HG03103 (cell line): ENCODE measurements around the gene TTC32.
A peak's percentile ranks its signal among the peaks of the same experiment; 100 is the strongest.
"Not testable (repeated sequence)": the region's sequence is repeated elsewhere in the genome, so short reads cannot be mapped to it uniquely, and the experiment has no call there.

Source experiments
- ATAC-seq: cut with Tn5 transposase; IDR thresholded peaks from one replicate; pipeline ENCODE4 v1.9.1; 2021; ENCODE audit warnings: low read depth; ENCODE audit not compliant: unreplicated experiment

Gene TTC32

DNA sequence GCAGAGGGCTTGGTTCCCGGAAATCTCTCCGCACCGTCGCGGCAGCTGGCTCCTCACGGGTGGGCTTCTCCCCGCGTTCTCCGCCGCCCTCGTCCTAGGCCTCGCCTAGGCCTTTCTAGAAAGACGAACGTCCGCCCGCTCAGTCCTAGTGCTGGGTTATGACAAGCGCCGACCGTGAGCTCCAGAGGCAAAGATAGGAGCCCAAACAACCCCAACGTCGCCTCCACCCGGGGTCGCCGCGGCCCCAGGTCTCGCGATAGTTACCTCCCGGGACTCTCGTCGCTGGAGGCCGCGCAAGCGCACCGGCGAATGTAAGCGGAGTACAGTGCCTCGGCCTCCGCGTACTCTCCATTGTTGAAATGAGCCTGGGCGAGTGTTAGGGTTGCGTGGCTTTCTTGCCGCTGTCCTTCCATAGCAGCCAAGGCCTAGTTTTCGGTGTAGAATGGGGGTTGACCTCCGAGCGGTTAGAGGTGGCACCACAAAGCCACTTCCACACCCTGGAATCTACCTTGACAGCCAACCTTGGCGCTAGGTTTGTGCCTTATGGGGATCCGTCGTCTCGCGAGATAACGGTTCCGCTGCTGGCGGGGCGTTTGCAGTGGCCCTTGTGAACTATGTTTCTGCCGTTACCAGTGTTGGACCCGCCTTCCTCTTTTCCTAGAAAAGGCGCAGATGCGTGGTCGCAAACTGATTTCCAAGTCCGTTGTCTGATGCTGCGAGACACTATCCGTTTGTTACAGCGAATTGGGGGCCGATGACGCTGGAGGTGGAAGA lies at the start of gene TTC32:
TTC32 (minus strand) TSS at position 542 of the 774 bp plus-strand sequence; CDS start at position 413, 129 bp downstream.
- peak; percentile 75 for ATAC-seq

DNA sequence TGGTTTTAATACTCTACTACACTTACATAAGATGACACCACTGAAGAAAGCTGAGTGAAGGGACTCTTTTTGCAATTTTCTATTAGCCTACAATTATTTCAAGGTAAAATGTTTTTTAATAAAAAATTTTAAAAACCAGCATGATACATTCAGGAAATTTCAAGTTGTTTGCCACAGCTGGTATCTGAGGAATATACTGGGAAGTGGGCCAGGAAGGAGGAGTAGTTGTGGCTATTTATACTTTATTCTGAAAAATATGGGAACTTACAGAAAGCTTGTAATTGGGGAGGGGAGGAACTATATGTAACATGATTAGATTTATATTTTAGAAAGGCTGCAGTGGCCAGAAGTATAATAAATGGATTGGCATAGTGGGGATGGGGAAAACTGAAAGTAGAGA lies 47.3 kb upstream of the TTC32 start:
- no peak for ATAC-seq

DNA sequence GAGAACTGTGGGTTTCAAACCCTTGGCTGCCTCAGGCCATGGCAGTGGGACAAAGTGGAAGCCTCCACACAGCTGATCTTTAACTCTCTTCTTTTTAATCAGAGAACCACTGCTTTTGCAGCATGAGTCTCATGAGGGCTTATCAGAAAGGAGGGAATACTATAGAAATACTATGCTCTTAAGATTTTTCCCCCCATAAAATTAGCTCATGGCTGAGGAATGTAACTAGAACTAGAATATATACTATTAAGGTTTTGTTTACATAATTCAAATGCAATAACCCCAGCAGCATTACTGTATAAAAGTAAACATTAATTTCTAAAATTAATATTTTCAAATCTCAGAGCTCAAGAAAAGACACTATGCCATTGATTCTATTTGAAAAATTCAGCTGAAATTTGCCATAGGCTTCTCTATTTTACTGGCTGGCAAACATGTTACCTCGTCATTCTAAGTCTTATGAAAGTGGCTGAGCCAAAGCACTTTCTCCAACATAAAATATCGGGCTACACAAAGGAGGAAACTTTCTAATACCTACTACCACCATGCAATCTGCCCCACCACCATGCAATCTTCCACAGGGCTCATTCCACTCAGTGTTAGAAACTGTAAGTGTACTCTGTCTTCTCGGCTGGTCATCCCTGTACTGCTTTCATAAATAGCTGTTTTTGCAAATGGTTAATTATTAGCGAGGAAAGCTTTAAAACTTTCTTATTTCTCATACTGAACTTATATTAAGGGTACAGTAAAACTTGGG lies 45.6 kb upstream of the TTC32 start:
- no peak for ATAC-seq

DNA sequence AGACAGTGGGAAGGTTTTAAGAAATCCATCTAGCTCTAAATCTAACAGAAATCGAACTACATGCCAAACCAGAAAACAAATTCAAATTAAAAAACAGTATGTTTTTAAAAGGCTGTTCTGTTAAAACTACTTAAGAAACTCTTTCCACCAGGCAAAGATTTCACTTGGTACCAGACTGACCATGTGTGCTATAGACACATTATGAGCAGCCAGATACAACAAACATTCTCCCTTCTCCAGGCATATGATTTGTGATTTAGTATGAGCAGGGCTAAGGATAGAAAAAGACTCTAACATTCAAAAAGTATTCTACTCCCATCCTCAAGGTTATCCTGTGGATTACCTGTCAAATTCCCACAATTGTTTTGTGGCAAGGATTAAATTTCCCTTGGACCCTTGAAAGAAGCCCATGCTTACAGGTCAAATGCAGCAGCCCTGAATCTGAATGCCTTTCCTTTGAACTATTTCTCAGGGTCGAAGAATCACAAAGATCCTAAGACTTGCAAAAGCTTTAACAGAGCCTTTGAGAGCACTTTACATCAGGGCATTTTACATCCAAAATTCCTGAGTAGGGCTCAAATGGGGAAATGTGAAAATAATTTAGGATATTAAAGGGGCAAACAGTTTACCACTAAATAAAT lies 42.5 kb upstream of the TTC32 start:
- ATAC-seq = no peak

DNA sequence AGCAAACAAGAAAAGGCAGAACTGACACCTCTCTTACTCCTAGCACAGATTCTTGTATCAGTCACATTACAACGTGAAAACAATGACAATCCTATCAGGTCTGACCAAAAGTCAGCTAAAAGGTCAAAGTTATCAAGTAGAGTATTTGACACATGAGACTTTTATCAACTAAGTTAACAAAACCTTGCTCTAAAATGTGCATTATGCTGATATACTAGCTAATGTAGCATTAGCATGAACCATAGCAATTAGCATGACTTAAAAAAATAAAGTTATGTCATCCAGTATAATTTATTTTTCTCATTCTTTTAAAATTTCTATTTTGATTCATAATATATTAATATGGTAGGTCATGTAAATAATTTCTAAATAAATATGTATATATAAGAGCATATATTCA lies 41.4 kb upstream of the TTC32 start:
- ATAC-seq = no peak

DNA sequence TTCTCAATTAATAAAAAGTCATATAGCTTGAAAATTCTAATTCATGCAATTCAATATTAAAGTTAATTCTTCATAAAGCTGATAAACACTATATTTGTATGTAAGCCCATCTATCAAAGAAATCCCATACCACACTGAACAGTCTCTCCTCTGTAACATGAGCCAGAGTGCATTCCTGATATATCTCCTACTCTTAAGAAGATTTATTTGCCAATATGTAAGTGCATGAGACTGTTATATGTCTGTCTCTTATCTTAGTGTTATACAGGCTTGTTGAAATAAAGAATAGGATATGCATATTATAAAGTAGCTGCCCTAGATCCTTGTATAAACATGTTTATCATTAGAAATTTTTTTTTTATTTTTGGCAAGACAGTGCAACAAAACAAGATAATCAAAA lies 40.4 kb upstream of the TTC32 start:
- ATAC-seq = no peak

DNA sequence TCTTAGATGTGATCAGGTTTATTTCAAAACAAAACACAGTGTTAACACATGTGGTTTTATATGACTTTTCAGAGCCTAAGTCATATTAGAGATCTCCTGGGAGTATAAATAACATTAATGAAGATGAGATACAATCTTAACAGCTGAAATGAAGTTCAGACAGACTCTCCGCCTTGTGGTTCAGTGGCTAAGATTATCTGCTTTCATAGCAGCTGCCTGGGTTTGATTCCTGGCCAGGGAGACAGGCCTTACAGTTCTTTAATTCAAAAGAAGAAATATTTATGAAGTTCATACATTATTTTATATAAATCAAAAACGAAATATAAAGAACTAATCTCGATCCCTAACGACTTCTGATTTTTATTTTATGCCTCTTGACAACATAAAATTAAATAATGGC lies 35.2 kb upstream of the TTC32 start:
- no peak for ATAC-seq

DNA sequence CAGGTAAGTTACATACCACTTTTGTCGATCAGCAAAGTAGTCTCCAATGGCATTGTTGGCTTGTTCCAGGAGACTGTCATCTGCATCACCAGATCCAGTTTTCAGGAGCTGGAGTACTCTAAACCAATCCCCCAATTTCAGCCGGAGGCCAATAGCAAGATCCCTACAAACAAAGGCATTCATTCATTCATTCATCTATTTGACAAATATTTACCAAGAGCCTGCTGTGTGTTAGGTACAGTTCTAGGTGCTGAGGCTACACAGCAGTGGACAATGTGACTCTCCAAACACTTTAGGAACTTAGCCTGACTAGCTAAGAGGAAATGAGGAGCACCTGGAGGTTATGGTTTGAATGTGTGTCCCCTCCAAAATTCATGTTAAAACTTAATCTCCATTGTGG lies 34.4 kb upstream of the TTC32 start:
- no peak for ATAC-seq

DNA sequence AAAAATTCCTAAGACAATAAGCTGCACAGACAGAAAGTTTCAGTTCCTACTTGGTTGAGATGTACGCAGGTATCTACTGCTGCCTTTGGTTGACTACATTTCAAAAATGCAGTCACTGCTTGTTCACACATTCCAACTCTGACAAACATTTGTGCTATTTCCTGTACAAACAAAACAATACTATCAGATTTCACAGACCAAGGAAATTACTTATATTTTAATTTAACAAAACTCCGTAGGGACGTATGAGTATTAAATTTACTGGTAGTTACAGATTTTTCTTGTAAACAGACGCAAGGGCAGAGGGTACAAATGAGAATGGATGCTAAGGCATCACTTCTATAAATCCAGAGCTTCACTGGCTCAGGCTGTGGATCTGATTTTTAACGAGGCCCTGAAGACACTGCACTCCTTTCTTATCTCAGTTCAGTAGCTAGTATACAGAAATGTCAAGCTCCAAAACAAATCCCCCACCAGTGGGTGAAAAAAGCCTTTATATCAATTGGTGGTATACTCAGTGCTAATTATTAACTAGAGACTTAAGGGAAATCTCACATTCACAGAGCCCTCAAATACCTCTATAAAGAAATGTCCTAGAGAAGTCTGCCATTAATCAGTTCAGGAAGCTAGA lies 31.7 kb upstream of the TTC32 start:
- ATAC-seq = peak; percentile 89

DNA sequence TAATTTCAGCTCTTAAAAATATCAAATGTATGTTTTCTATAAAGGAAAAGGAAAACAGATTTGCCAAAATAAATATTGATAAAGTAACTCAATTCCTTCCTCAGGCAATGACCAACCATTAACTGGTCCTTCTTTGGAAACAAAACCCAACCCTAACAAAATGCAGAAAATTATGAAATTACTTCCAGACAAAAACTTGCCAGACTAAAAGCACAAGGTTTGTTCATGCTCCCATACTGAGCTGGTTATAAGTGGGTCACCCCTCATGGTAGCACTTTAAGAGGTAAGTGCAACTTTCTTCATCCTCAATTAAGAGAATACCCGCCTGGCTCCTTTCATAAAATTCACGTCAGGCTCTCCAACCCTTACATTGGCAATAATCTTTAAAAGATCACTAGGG lies 31.1 kb upstream of the TTC32 start:
- peak; percentile 33 for ATAC-seq

DNA sequence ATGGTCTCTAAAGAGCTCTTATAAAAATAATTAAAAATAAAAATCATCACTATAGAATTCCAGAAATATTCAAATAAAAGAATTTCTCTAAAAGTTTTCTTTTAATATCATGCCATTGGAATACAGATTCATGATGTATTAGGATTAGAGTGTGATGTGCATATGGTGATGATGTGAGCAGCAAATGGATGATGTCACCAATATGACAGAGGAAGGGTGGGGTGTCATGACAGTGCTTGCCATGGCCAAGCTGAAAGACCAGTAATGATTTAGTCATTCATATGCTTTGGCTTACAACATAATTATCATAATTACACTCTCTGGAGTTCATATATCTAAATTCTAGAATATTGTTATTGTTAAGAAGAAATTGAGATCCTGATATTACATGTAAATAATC lies 27.4 kb upstream of the TTC32 start:
- ATAC-seq = no peak

DNA sequence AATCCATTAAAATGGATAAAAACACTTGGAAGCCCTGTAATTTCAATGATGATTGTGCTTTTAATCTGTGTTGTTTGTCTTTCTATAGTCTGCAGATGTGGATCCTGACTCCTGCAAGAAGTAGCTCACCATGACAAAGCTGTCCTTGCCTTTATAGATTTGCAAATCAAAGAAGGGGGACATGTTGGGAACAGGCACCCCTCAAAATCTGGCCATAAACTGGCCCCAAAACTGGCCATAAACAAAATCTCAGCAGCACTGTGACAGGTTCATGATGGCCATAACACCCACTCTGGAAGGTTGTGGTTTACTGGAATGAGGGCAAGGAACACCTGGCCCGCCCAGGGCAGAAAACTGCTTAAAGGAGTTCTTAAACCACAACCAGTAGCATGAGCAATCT lies 26.0 kb upstream of the TTC32 start:
- ATAC-seq = not testable (repeated sequence)

DNA sequence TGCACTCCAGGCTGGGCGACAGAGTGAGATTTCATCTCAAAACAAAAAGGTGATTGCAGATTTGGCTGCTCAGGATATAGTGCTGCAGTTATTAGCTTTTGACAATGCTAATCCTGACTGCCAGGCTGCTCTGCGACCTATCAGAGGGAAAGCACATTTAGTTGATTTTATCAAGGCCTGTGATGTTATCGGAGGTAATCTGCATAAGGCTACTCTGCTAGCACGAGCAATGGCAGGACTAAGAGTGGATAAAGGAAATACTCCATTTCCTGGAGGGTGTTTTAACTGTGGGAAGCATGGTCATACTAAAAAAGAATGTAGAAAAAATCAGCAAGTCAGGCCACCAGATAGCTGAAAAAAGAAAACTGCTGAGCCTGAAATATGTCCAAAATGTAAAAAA lies 22.7 kb upstream of the TTC32 start:
- not testable (repeated sequence) for ATAC-seq

DNA sequence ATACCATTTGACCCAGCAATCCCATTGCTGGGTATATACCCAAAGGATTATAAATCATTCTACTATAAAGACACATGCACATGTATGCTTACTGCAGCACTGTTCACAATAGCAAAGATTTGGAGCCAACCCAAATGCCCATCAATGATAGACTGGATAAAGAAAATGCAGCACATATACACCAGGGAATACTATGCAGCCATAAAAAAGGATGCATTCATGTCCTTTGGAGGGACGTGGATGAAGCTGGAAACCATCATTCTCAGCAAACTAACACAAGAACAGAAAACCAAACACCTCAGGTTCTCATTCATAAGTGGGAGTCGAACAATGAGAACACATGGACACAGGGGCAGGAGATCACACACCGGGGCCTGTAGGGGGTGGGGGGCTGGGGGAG lies 20.4 kb upstream of the TTC32 start:
- not testable (repeated sequence) for ATAC-seq

DNA sequence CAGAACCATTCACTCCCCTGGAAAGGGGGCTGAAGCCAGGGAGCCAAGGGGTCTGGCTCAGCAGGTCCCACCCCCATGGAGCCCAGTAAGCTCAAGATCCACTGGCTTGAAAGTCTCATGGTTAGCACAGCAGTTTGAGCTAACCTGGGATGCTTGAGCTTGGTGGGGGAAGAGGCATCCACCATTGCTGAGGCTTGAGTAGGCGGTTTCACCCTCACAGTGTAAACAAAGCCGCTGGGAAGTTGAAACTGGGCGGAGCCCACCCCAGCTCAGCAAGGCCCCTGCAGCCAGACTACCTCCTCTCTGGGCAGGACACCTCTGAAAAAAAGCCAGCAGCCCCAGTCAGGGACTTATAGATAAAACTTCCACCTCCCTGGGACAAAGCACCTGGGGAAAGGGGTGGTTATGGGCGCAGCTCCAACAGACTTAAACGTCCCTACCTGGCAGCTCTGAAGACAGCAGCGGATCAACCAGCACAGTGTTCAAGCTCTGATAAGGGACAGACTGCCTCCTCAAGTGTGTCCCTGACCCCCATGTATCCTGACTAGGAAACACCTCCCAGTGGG lies 14.7 kb upstream of the TTC32 start:
- no peak for ATAC-seq

DNA sequence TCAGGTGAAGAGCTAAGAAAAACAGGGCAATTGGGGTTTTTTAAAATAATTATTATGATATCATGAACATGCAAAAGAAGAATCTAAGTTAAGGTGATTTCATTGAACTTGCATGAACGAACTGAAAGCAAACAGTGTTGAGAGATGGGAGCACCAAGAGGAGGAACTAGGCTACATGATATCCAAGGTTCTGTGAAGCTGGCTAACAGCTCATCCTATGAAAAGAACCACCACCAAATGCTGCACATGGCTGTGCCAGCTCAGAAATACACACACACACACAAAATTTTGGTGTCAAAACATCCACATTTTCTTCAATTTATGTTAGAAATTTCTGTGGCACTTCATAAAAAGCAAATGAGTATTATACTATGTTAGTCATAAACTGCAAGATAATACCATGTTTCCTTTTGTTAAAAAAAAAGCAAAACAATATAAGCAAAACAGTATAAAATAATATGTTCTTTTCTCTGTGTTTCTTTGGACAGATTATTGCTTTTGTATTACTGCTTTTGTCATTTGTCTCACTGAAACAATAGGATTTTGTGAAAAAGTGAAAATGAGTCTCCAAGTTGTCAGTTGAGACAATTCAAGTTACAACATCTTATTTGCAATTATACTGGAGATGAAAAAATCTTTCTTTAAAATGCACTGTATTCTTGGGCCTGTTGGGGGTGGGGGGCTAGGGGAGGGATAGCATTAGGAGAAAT lies 12.6 kb upstream of the TTC32 start:
- ATAC-seq = no peak

DNA sequence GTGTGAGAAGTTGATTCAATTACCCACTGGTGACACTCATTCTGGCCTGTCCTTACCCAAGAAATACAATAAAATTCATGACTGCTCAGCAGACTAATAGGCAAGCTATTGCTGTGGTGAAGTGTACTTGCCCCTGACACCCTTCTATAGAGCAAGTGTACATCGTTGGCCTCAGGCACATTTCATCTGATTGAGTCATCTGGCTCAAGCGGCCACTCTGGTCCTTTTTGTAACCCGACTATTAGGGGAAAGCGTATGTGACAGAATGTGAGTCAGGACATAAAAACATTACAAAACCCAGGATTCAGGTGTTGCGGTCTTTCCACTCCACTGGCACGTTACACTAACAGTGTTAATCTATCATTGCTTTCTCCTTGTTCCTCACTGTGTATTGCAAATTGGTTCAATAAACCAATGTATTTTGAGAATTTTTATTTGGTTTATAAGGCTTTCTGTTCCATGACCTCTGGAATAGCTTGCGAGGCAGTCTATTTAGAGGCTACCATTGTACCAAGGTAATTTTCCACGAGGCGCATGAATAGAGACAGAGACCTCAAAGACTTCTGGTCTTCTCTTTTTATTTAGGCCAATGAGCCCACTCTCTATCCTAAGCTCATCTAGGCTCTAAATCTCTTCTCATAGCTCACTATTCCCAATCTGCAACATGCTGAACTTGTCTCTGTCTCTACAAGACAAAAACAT lies 10.2 kb upstream of the TTC32 start:
- ATAC-seq = no peak

DNA sequence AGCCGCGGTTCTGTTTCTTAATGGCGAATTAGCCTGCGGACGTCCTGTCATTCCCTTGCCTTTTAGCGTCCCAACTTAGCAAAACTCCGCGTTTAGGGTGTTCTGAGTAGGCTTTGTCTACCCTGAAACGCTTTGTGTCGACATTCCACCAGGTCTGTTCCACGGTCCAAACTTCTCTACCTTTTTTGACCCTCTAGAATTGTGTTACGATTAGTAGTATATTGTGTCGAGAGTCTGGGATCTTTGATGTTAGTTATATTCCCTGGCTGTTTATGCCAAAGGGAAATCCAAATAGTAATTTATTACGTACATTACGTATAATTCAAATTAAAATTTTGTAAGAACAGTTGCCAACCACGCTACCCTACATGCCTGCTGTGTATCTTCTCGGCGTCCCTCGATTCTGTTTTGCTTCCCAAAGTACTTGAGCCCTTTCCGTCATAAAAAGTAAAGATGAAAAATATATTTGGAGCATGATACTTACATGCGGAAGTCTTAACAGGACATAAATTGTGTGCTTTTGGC lies 495 bp upstream of the TTC32 start:
- ATAC-seq = peak; percentile 7

DNA sequence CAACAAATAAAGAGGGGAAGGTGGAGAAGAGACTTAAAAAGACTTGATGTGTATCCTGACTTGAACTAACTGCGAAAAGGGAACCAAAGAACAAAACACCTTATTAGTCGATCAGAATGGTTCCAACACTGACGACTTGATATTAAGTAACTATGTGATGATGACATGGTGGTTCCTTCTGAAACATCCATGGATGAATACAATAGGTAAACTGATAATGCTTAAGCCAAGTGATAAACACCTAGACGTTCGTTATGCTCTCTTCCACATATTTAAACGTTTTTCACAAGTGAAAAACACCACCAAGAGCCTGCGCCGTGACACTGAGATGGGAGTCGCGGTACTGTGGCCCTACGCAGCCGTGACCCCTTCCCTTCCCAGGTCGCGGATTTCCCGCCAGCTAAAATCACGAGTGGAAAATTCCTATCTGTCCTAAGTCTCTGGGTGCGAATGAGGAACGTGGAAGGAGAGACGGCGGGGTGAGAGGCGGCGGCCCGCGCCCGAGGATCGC lies 797 bp downstream of the TTC32 start:
- peak; percentile 1 for ATAC-seq
